Measurements from ENCODE around the gene RAB35.

- no peak for TF ChIP-seq ZXDB (tag by site-specific recombination; IDR thresholded peaks at IDR 0.05)
- TF ChIP-seq ZNF138 (tag by site-specific recombination; IDR thresholded peaks at IDR 0.05; ENCODE audit: borderline replicate concordance): no peak
- no peak for TF ChIP-seq ZNF704 (tag by site-specific recombination; IDR thresholded peaks at IDR 0.05)
- TF ChIP-seq, protein P1, sequence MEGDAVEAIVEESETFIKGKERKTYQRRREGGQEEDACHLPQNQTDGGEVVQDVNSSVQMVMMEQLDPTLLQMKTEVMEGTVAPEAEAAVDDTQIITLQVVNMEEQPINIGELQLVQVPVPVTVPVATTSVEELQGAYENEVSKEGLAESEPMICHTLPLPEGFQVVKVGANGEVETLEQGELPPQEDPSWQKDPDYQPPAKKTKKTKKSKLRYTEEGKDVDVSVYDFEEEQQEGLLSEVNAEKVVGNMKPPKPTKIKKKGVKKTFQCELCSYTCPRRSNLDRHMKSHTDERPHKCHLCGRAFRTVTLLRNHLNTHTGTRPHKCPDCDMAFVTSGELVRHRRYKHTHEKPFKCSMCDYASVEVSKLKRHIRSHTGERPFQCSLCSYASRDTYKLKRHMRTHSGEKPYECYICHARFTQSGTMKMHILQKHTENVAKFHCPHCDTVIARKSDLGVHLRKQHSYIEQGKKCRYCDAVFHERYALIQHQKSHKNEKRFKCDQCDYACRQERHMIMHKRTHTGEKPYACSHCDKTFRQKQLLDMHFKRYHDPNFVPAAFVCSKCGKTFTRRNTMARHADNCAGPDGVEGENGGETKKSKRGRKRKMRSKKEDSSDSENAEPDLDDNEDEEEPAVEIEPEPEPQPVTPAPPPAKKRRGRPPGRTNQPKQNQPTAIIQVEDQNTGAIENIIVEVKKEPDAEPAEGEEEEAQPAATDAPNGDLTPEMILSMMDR (tag by site-specific recombination; IDR thresholded peaks at IDR 0.05): no peak
- TF ChIP-seq, protein P2, sequence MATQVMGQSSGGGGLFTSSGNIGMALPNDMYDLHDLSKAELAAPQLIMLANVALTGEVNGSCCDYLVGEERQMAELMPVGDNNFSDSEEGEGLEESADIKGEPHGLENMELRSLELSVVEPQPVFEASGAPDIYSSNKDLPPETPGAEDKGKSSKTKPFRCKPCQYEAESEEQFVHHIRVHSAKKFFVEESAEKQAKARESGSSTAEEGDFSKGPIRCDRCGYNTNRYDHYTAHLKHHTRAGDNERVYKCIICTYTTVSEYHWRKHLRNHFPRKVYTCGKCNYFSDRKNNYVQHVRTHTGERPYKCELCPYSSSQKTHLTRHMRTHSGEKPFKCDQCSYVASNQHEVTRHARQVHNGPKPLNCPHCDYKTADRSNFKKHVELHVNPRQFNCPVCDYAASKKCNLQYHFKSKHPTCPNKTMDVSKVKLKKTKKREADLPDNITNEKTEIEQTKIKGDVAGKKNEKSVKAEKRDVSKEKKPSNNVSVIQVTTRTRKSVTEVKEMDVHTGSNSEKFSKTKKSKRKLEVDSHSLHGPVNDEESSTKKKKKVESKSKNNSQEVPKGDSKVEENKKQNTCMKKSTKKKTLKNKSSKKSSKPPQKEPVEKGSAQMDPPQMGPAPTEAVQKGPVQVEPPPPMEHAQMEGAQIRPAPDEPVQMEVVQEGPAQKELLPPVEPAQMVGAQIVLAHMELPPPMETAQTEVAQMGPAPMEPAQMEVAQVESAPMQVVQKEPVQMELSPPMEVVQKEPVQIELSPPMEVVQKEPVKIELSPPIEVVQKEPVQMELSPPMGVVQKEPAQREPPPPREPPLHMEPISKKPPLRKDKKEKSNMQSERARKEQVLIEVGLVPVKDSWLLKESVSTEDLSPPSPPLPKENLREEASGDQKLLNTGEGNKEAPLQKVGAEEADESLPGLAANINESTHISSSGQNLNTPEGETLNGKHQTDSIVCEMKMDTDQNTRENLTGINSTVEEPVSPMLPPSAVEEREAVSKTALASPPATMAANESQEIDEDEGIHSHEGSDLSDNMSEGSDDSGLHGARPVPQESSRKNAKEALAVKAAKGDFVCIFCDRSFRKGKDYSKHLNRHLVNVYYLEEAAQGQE (tag by site-specific recombination; IDR thresholded peaks at IDR 0.05): no peak
- no peak for TF ChIP-seq ZBTB21 (tag by site-specific recombination; IDR thresholded peaks at IDR 0.05)
- no peak for TF ChIP-seq ZBTB1 (tag by site-specific recombination; IDR thresholded peaks at IDR 0.05)
- no peak for TF ChIP-seq ZNF335 (tag by site-specific recombination; conservative IDR thresholded peaks at IDR 0.05)
- no peak for TF ChIP-seq ZNF223 (tag by site-specific recombination; IDR thresholded peaks at IDR 0.05)
- no peak for TF ChIP-seq YY1 (tag by site-specific recombination; IDR thresholded peaks at IDR 0.05)
- TF ChIP-seq ZNF292 (tag by site-specific recombination; IDR thresholded peaks at IDR 0.05; ENCODE audit: borderline replicate concordance, low read depth): no peak
- no peak for TF ChIP-seq ZBTB44 (tag by site-specific recombination; IDR thresholded peaks at IDR 0.05)
- TF ChIP-seq ZNF175 (tag by site-specific recombination; IDR thresholded peaks at IDR 0.05): no peak
- no peak for TF ChIP-seq ZBTB48 (tag by site-specific recombination; IDR thresholded peaks at IDR 0.05)
Measured at GRCh38 chr12:120101617-120102016, 14.9 kb downstream of the RAB35 start.

Measured in HEK293 (cell line).